ENCODE measurements around the gene ACBD4. TPM values are rescaled to one million over a fixed set of nuclear protein-coding genes. Genes with fewer than 3 reads are reported as not detected.

The ACBD4 gene
- total RNA-seq, 1 donor from 2014 or later, result 5.6 TPM

DNA sequence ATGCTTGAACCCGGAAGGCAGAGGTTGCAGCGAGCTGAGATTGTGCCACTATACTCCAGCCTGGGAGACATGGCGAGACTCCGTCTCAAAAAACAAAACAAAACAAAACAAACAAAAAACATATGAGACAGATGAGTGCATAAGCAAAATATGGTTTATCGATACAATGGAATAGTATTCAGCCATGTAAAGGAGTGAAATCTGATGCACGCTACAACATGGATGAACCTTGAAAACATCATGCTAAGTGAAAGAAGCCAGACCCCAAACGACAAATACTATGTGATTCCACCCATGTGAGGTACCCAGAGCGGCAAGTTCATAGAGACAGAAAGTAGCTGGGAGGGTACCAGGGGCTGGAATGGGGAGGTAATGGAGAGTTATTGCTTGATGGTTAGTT, 10.0 kb upstream of the ACBD4 start:
- H3K4me3 Mint-ChIP-seq (ENCODE audit: unreplicated experiment), result no peak overlapping the region
- H3K4me1 Mint-ChIP-seq (ENCODE audit: low read depth), result peaks cover 71% of the 10 kb centered on the region
- no peaks in the 10 kb centered on the region for H3K36me3 Mint-ChIP-seq (ENCODE audit: low read depth)
- no peak overlapping the region for H3K27ac Mint-ChIP-seq (ENCODE audit: unreplicated experiment)
- H3K27me3 Mint-ChIP-seq (ENCODE audit: low read depth), result no peaks in the 10 kb centered on the region
- no peak for DNase-seq (ENCODE audit: low spot score)
- H3K9me3 Mint-ChIP-seq (ENCODE audit: low read depth), result no peaks in the 10 kb centered on the region
- TF ChIP-seq, protein P1, sequence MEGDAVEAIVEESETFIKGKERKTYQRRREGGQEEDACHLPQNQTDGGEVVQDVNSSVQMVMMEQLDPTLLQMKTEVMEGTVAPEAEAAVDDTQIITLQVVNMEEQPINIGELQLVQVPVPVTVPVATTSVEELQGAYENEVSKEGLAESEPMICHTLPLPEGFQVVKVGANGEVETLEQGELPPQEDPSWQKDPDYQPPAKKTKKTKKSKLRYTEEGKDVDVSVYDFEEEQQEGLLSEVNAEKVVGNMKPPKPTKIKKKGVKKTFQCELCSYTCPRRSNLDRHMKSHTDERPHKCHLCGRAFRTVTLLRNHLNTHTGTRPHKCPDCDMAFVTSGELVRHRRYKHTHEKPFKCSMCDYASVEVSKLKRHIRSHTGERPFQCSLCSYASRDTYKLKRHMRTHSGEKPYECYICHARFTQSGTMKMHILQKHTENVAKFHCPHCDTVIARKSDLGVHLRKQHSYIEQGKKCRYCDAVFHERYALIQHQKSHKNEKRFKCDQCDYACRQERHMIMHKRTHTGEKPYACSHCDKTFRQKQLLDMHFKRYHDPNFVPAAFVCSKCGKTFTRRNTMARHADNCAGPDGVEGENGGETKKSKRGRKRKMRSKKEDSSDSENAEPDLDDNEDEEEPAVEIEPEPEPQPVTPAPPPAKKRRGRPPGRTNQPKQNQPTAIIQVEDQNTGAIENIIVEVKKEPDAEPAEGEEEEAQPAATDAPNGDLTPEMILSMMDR (IDR thresholded peaks at IDR 0.05), result no peak

DNA sequence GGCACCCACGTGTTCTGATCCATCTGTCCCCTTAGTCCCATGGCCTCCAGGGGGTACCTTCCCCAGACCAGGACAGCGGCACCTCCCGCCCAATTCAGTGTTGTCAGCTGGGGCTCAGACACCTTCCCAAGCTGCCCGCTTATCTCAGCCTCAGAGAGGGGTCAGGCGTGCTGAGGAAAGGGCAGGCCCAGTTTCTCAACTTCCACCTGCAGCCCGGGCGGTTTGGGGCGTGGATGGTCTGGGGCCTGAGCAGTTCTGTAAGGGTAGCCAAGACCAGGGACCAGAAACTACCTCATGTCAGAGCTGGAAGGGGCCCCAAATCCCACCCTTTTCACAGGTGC, 8.3 kb upstream of the ACBD4 start:
- H3K27ac Mint-ChIP-seq (ENCODE audit: unreplicated experiment), result peak overlapping the region; percentile 98
- no peaks in the 10 kb centered on the region for H3K36me3 Mint-ChIP-seq (ENCODE audit: low read depth)
- peak overlapping the region; percentile 31 for H3K4me3 Mint-ChIP-seq (ENCODE audit: unreplicated experiment)
- TF ChIP-seq, protein P1 (IDR thresholded peaks at IDR 0.05), result no peak
- DNase-seq (ENCODE audit: low spot score), result no peak
- no peaks in the 10 kb centered on the region for H3K27me3 Mint-ChIP-seq (ENCODE audit: low read depth)
- peaks cover 78% of the 10 kb centered on the region for H3K4me1 Mint-ChIP-seq (ENCODE audit: low read depth)
- H3K9me3 Mint-ChIP-seq (ENCODE audit: low read depth), result no peaks in the 10 kb centered on the region

DNA sequence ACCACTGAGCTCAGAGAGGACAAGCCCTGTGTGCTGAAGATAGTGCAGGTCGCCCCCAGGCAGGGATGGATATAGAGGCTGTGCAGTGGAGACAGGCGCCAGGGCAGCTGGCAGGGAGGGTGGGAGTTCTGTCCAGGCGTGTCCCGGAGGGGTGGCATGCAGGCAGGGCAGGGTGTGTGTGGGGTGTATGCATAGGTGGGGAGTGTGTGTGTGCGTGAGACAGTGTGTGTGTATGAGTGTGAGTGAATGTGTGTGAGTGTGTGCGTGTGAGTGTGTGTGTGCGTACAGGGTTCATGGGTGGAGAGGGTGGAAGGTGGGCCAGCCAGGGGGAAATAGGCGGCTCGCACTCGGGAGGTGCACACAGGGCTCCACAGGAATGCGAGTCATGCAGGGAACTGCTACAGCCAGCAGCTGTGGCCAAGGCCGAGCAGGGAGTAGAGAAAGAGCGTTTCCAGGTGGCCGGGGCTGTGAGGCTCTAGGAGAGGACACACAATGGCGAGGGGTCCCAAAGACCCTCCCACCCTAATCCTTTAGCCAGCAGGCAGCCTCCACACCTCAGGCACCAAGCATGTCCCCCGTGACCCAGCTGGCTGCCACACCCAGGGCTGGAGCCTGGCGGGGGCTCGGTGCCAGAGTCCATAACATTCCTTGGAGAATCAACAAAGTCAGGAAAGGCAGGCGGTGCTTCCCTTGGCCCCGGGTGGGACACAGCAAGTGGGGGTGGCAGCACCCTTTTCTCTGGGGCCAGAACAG, 7.8 kb upstream of the ACBD4 start:
- Mint-ChIP-seq H3K4me3 (ENCODE audit: unreplicated experiment) (peak overlapping the region; percentile 57), H3K36me3 (ENCODE audit: low read depth) (no peaks in the 10 kb centered on the region), H3K27me3 (ENCODE audit: low read depth) (no peaks in the 10 kb centered on the region), H3K27ac (ENCODE audit: unreplicated experiment) (peak overlapping the region; percentile 98), H3K4me1 (ENCODE audit: low read depth) (peaks cover 74% of the 10 kb centered on the region), H3K9me3 (ENCODE audit: low read depth) (no peaks in the 10 kb centered on the region)
- no peak for DNase-seq (ENCODE audit: low spot score)
- TF ChIP-seq, protein P1 (IDR thresholded peaks at IDR 0.05), result no peak

DNA sequence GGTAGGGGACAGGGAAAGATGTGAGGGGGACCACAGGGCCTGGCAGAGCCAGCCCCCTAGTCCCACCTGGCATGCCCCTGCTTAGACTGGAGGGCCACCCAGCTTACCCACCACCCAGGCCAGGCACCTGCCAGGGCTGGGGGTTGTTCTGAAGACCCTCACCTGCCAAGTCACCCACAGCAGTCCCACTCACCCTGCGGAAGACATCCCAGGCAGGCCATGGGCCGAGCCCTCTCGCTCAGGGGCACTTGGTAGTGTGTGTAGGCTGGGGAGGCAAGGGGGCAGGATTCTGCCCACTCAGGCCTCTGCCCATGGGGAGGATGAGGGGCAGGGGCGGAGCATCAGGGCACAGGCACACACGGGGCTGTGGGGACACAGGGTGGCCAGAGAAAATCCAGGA, 7.2 kb upstream of the ACBD4 start:
- Mint-ChIP-seq H3K27me3 (ENCODE audit: low read depth) (no peaks in the 10 kb centered on the region), H3K27ac (ENCODE audit: unreplicated experiment) (peak overlapping the region; percentile 98), H3K4me1 (ENCODE audit: low read depth) (peaks cover 70% of the 10 kb centered on the region), H3K4me3 (ENCODE audit: unreplicated experiment) (peak overlapping the region; percentile 57), H3K36me3 (ENCODE audit: low read depth) (no peaks in the 10 kb centered on the region), H3K9me3 (ENCODE audit: low read depth) (no peaks in the 10 kb centered on the region)
- TF ChIP-seq, protein P1 (IDR thresholded peaks at IDR 0.05), result no peak
- no peak for DNase-seq (ENCODE audit: low spot score)

DNA sequence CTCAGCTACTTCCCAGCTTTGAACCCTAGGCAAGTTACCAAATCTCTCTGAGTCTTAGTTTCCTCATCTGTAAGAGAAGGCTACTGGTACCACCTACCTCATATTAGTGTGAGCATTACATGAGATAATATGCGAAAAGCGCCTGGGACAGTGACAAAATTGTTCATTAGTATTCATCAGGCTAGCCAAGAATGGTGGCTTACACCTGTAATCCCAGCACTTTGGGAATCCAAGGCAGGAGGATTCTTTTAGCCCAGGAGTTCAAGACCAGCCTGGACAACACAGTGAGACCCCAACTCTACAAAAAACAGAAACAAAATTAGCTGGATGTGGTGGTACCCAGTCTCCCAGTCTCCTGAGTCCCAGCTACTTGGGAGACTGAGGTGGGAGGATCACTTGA, 6.5 kb upstream of the ACBD4 start:
- H3K4me1 Mint-ChIP-seq (ENCODE audit: low read depth), result peaks cover 69% of the 10 kb centered on the region
- peak overlapping the region; percentile 98 for H3K27ac Mint-ChIP-seq (ENCODE audit: unreplicated experiment)
- no peak for DNase-seq (ENCODE audit: low spot score)
- TF ChIP-seq, protein P1 (IDR thresholded peaks at IDR 0.05), result no peak
- H3K27me3 Mint-ChIP-seq (ENCODE audit: low read depth), result no peaks in the 10 kb centered on the region
- no peaks in the 10 kb centered on the region for H3K9me3 Mint-ChIP-seq (ENCODE audit: low read depth)
- H3K36me3 Mint-ChIP-seq (ENCODE audit: low read depth), result no peaks in the 10 kb centered on the region
- no peak overlapping the region for H3K4me3 Mint-ChIP-seq (ENCODE audit: unreplicated experiment)

Measured in chondrocyte (in vitro differentiated cells).